Brain pericyte (primary cell): Measurements from ENCODE around the gene ELP4.
"Not testable (repeated sequence)": the region's sequence is repeated elsewhere in the genome, so short reads cannot be mapped to it uniquely, and the experiment has no call there.

Experiments used
- DNase-seq: peaks from one replicate; pipeline ENCODE4 v3.0.0-alpha.2; 2012; ENCODE audit warnings: low read depth, low spot score

Gene ELP4

GRCh38 chr11:31555938-31556337, 46.4 kb downstream of the ELP4 start:
- DNase-seq, result no peak

- no peak for DNase-seq
These were observed 48.4 kb downstream of the ELP4 start for GRCh38 chr11:31558001-31558400.

DNA sequence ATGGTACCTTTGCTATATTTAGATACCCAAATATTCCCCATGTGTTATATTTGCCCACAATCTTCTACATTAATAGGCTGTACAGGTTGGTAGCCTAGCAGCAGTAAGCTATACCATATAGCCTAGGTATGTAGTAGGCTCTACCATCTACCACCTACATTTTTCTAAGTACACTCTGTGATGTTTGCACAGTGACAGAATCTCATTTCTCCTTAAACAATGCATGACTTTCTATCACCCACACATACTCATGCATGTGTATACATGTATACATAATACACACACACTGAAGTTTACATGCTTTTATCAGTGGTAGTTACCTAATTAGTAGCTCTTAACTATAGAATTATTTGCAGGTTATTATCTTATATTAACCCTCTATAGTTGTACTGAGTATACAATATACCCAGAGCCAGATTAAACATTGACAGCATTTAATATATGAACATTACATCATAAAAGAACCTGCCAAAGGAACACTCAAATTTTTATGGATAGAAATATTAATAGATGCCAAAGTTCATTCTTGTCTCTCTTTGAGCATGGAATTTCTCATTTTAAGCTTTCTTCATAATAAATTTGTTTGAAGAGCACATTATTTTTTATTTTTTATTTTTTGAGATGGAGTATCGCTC, 51.4 kb downstream of the ELP4 start:
- no peak for DNase-seq

DNA sequence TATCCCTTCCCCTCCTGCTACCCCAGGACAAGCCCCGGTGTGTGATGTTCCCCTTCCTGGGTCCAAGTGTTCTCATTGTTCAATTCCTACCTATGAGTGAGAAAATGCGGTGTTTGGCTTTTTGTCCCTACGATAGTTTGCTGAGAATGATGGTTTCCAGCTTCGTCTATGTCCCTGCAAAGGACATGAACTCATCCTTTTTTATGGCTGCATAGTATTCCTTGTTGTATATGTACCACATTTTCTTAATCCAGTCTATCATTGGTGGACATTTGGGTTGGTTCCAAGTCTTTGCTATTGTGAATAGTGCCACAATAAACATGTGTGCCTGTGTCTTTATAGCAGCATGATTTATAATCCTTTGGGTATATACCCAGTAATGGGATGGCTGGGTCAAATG, 55.0 kb downstream of the ELP4 start:
- not testable (repeated sequence) for DNase-seq

DNA sequence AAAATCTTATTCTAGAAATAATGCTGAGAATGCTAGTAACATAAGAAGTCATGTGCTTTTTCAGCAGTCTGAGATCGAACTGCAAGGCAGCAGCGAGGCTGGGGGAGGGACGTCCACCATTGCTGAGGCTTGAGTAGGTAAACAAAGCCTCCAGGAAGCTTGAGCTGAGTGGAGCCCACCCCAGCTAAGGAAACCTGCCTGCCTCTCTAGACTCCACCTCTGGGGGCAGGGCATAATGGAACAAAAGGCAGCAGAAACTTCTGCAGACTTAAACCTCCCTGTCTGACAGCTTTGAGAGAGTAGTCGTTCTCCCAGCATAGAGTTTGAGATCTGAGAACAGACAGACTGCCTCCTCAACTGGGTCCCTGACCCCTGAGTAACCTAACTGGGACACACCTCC, 64.6 kb downstream of the ELP4 start:
- not testable (repeated sequence) for DNase-seq

DNA sequence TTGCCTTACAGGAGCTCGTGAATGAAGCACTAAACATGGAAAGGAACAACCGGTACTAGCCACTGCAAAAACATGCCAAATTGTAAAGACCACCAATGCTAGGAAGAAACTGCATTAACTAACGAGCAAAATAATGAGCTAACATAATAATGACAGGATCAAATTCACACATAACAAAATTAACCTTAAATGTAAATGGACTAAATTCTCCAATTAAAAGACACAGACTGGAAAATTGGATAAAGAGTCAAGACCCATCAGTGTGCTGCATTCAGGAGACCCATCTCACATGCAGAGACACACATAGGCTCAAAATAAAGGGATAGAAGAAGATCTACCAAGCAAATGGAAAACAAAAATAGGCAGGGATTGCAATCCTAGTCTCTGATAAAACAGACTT, 66.2 kb downstream of the ELP4 start:
- DNase-seq, result not testable (repeated sequence)

DNA sequence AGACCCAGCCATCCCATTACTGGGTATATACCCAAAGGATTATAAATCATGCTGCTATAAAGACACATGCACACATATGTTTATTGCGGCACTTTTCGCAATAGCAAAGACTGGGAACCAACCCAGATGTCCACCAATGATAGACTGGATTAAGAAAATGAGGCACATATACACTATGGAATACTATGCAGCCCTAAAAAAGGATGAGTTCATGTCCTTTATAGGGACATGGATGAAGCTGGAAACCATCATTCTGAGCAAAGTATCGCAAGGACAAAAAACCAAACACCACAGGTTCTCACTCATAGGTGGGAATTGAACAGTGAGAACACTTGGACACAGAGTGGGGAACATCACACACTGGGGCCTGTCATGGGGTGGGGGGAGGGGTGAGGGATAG, 69.8 kb downstream of the ELP4 start:
- DNase-seq, result not testable (repeated sequence)

DNA sequence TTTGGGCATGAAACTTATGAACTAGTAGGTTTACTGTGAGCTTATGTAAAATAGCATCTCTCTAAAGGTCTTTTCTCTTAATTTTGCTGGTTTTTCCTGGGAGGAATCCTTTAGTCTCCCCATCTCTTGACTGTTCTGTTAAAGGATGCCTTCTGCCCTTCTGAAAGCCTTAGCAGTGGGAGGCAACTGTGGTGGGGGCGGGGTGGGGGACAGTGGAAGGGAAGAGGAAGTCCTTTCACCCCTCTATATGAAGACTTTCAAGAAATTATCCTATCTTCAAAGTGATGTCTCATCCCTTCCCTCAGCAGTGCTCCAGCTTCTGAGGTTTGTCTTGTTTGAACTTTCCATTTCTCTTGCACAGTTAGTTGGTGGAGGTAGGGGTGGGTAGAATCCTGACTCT, 73.1 kb downstream of the ELP4 start:
- no peak for DNase-seq

GRCh38 chr11:31598454-31598853, 88.9 kb downstream of the ELP4 start:
- DNase-seq, result no peak

DNA sequence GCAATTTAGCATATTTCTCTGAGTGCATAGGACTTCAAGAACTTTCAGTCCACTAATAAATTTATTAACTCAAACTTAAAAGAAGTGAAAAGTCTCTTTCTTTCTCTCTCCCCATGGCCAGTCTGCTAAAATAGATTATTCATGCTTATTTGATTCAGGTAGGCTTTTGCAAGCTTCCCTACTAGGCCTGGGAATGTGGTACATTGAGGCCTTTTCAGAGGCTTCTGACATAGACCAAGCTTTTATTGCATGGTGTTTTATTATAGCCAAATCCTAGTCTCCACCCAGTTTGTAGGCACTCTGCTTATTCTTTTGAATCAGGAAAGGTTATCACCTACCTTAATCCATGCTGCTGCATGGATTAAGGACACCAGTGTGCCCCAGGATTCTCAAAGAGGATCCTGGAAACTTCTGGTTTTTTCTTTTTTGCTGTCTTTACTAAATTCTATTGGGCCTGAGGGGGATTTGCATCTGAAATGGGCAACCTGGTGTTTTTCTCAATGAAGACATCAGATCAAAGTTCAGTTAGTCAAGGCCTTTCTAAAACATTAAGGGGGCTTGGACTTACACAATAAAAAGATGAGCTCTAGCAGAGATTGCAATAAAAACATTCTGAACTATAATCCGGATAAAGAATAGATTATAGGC, 92.2 kb downstream of the ELP4 start:
- DNase-seq, result no peak

- DNase-seq, result no peak
These were observed 97.3 kb downstream of the ELP4 start for GRCh38 chr11:31606893-31607292.

DNA sequence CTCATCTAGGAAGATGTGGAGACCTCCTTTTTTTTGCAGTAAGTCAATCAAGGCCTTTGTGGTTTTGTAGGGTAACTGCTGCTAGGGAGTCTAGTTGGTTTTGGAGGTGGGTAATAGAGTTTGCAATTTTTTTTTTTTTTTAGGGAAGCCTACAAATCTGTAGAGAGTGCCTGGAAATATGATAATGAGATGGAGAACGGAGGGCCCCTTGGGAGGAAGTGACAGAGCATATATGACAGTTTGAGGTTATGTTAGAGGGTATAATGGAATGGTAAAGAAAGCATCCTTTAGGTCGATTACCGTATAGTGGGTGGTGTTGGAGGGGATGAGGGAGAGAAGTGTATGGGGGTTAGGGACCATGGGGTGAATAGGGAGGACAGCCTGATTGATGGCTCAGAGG, 98.3 kb downstream of the ELP4 start:
- DNase-seq, result no peak

DNA sequence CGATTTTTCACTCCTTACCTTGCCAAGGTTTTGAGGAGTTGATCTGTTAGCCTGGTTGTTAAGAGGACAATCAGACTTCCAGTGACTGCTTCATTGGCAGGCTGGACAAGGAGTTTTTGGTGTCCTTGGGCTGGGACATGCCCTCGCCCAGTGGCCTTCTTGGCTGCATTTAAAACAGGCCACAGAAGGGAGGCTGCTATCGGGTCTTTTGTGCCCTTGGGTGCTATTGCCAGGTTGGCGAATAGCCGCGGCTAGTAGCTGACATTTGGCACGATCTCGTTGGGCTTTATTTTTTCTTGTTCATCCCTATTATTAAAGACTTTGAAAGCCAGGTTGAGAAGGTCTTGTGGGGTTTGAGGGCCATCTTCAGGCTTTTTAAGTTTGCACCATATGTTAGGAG, 99.4 kb downstream of the ELP4 start:
- no peak for DNase-seq

DNA sequence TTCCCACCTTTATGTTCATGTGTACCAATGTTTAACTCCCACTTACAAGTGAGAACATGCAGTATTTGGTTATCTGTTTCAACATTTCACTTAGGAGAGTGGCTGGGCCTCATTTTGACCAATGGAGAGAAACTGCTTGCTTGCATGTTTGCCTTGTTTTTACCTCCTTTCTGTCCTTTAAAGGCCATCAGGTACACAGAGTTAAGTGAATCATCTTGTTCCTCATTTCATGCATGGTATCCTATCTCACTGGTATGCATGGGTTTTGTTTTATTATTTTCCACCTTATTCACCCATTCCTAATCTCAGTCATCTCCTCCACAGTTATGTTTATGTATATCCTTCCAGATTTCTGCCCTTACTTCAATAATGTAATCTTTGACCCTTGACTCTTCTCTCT, 101.0 kb downstream of the ELP4 start:
- no peak for DNase-seq

GRCh38 chr11:31617246-31617645, 107.7 kb downstream of the ELP4 start:
- no peak for DNase-seq

DNA sequence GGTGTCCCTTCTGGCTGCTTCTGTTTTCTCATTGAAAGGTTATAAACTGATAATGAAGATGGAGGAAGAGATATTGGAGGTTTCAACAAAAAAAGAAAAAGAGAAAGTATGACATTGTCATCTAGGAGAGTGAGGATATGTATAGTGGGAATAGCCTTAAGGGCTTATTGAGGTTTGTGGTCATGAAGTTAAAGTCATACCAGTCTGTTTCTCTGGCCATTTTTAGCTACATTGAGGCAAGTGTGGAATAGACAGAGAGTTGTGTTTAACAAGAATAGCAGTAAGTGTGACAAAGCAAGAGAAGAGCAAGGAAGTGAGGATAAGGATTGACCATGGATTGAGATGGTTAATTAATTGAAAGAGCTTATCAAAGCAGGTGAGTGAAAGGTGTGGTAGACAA, 110.4 kb downstream of the ELP4 start:
- no peak for DNase-seq

- no peak for DNase-seq
These were observed 110.9 kb downstream of the ELP4 start for GRCh38 chr11:31620434-31620833.

DNA sequence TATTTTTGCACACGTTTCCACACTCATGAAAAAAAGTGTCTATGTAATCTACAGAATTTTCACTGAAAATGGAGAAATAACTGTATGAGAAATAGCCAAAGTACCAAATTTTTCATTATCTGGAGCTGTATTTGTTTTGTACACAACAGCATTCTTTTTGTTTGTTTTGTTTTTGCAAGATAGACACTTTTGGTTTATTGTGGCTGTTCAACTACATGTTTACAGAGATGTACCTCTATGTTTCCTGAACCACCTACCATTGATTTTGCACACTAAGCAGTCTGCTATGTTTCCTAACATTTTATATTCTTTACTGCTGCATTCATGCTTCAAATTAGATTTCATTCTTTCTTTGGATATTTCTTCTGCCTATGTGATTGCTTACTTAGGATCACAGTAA, 116.3 kb downstream of the ELP4 start:
- no peak for DNase-seq

DNA sequence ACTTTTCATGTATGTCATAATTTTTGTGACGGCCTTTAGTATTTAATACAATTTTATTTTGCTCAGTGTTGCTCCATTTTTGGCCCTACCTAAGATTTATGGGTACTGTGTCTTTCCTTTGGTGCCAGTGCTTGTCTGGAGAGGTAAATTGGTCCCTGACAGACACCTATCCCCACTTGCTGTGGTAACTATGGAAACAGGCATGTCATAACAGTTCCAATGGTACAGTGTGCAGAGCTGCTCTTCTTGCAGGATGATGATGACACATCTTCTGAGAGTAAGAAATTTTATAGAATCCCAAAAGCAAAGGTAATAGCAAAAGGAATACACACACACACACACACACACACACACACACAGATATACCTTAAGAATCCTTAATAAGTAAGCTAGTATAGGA, 118.5 kb downstream of the ELP4 start:
- no peak for DNase-seq

DNA sequence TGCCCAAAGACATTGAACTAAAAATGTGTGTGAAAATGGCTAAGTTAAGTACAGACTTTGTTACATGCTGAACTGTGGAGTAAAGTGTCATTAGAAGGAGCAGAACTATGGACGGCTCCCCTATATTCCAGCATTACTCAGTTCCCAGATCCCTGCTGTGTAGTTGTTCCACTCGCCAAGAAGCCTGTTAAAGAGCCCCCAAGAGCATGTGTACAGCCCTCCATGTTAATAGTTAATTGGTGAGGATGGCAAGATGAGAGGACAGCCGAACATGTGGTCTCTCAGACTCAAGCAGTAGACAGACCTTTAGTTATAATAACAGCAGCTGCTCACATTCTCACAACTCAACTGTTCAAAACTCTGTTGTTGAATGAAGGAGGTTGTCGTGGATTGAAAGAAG, 127.4 kb downstream of the ELP4 start:
- no peak for DNase-seq

GRCh38 chr11:31640611-31641010, 131.0 kb downstream of the ELP4 start:
- no peak for DNase-seq

DNA sequence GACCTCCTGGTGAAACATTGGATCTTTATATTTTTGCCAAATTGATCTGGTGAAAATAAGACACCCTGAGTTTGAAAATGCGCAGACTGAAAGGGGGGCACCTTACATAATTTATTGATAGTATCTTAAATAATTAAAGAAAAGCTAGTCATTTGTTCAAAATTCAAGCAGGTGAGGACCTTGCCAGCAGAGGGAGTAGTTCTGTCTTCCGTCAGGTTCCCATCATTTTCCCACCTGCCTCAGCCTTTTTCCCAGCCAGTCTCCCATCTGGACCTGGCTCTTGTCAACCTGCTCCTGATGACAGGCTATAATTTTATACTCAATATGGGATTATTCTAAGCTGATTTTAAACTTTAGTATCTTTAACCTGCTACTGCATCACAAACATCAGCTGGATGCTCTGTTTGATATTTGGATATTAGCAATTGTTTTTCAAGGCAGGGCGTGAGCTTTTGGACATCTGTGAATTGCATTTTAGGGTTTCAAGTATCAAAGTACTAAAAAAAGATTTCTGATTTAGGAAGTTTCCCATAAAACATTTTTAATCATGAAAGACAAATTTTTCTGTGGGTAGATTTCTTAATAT, 132.0 kb downstream of the ELP4 start:
- DNase-seq, result no peak

DNA sequence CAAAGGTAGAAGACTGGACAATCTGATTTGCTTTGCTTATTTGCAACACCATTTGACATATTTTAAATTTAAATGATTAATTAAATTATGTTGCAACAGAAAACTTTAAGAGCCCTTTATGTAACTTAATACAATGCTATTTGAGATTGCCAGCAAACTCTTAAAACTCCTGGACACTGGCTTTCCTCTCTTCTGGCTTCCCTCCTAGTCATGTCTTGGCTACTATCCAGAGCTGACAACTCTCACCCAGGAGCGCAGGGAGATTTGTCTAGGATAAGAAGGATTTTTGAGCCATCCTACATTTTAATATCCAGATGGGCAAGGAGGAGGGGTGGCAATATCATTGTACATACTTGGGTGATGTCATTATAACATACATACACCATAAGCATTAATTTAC, 134.3 kb downstream of the ELP4 start:
- no peak for DNase-seq
